ENCODE data around the gene RBMS3.
"Not testable (repeated sequence)": the region's sequence is repeated elsewhere in the genome, so short reads cannot be mapped to it uniquely, and the experiment has no call there.

RBMS3 gene

DNA sequence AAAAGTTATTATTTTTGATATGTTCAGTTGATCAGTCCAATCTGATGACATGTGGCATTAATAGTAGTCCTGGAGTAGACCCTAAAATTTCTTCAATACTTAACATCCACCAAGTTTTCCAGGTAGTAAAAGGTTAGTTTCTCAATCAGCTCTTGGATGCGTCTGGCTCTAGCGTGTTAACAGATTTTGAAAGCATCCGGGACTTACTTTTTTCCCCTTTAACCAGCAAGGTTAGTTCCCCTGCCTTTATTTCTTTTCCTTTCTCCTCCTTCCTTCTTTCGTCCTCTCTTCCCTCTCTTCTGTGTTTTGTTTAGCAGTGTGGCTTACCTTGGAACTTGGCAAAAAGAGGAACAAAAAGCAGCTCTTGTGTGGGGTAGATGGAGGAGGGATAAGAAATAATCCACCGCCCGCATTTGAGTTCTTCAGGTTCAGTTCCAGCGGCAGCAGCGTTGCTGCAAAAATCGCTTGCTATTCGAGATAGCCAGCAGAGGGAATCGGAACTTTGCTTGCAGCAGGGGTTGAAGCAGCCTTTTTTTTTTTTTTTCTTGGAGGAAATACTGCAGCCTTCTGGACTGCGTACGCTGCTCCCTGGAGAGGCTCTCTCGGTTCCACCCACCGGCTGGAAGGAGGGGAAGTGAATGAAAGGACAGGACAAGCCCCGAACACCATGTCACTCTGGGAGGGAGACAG, at the start of gene RBMS3:
Gene RBMS3, plus strand, starts transcription at position 668 of the 690 bp plus-strand sequence.
- peak; percentile 8 for DNase-seq

DNA sequence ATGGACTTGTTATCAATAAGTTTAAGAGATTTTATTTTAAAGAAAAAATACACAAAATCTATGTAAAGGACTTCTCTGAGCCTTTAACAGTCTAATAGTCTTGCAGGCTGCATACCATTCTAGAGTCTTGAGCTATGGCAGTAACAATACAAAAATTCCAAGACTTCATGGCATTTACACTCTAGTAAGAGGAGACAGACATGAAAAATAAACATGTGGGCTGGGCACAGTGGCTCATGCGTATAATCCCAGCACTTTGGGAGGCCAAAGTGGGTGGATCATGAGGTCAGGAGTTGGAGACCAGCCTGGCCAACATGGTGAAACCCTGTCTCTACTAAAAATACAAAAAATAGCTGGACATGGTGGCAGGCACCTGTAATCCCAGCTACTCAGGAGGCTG, 47.7 kb upstream of the RBMS3 start:
- DNase-seq = not testable (repeated sequence)

DNA sequence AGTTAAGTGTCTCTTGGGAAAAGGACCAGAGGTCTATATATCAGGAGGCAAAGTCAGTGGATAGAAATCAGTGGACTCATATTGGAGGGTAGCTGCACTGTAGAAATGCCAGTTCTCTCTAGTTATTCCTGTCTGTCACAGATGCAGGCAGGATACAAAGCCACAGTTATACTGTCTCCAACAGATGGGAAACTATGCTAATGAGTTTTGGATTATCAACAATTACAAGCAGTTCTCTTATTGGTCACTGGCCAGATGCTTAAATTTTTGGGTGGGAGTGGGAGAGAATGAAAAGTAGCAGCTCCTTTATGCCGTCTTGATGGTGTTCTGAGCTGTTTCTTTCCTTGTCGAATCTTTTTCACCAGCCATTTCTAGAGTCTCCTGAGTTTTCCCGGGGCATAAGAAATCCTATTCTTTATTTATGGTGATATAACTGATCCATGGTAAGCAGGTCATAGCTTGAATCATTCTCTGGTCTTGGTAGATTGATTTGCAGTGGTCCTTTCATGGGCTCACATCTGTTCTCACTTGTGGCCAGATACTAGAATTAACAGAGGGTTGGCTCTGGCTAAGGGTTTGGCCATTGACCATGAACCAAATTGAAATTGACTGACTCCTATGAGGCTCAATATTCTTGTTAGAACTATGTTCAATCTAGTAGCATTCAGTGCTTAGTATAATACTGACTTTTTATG, 44.6 kb upstream of the RBMS3 start:
- no peak for DNase-seq

DNA sequence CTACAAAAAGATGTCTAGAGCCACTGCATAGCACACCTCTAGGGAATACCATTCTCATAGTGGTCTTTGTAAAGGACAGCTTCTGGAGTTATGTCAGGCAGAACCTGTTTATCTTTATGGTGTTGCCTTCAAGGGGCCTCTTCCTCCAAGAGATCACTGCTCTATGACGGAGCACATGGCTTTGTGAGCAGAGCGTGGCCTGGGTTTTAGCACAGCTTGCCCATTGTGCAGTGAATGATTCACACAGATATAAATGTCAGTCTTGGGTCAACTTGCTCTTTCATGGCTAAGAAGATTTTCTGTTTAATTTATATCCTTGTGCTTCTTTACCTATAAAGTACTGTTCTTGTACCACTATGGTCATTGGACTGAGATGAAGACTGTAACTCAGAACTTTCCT, 41.5 kb upstream of the RBMS3 start:
- DNase-seq = no peak

DNA sequence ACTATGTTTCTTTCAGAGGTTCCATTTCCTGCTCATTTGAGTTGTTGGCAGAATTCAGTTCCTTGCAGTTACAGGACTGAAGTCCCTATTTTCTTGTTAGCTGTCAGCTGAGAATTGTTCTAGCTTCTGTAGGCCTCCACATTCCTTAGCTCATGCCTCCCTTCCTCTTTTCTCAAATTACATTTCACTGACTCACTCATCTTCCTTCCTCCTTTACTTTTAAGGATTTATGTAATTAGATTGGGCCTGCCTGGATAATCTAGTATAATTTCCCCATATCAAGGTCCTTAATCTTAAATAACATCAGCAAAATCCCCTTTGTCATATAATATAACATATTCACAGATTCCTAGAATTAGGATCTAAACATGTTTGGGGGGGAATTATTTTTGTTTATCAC, 40.6 kb upstream of the RBMS3 start:
- no peak for DNase-seq

DNA sequence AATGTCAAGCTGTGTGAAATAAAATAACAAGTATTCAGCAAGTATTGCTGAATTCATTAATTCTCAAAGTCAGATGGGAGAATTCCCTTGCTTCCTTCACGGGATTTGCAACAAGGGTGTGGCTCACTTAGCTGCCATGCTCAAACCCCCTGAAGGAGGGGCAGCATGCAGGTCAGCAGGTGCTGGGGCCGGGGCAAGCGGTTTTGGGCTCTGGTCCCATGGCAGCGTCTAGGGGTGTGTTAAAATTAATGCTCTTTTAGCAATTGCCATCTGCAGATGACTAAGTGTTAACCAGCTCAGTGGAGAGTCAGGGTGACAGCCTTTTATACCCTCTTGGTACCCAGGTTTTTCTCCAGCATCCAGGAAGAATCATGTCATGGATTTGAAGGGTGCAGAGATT, 40.0 kb upstream of the RBMS3 start:
- no peak for DNase-seq

DNA sequence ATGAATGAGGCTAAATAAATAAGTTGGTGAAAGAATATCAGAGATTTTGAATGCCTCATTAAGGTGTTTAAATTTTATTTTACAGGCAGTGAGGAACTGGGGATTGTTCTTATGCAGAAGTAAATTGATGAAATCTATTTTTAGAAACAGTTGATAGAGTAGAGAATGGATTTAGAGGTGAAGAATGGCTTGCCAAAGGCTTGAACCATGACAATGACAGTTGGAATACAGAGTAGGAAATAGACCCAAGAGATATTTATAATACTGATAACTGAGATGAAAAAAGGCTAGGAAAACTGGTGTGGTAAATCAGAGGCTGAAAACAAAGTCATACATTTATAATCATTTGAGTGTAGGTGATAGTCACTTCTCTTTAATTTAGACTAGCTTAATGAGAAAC, 39.0 kb upstream of the RBMS3 start:
- DNase-seq = no peak

DNA sequence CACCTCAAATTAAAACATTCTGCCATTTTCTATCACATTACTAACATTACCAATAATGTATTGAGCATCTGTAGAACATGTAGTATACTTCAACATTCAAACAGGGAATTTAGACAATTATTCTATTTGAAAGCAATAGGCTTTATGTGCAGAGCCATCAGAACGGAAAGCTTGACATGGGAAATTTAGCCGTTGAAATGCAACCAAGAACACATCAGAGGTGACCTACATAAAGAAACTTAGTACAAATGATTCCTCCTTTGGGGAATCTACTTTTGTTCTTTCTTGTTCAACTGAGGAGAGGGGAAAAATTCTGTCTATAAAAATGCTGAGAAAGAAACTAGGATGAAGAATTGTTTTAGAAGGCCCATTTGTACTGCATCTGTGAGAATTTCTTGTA, 38.6 kb upstream of the RBMS3 start:
- no peak for DNase-seq

DNA sequence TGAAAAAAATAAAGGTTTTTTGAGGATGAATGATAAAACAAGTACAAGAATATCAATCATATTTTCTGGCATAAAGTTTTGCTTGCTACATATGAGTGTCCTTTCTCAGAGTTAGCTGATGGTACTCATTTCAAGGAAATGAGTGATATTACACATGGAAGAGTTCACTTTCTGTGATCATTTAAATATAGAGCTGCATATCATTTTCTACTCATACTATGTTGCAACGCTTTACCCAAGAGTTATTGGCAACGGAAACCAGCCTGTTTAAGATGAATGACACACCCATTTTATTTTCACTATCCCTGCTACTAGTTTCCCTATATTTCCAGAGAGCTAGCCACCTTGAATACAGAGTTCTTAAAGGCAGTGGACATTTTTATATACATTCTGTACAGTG, 35.4 kb upstream of the RBMS3 start:
- DNase-seq = no peak

DNA sequence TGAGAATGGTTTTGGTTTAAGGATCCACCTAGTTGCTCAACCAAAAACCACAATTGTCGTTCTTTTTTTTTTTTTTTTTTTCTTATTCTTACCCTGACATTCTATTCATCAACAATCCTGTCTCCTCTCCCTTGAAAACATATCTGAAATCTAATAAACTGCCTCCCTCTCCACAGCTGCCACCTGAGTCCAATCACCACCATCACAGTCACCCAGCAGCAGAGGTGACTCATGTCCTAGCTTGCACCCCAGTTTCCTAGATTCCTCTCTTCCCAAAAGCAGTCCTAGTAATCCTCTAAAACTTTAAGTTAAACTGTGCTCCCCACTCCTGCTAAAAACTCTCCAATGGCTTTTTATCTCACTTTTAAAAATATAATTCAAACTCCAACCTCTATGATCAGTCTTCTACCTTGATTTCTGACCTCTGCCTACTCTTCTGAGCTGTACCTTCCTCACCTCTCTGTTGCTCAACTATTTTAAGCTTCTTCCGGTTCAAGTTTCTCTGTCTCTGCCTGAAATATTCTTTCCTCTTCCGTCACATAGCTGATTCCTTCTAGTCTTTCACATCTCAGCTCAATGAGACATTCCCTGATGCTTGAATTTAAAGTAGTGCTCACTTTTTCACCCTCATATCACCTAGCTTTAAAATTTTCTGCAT, 33.7 kb upstream of the RBMS3 start:
- DNase-seq = no peak

DNA sequence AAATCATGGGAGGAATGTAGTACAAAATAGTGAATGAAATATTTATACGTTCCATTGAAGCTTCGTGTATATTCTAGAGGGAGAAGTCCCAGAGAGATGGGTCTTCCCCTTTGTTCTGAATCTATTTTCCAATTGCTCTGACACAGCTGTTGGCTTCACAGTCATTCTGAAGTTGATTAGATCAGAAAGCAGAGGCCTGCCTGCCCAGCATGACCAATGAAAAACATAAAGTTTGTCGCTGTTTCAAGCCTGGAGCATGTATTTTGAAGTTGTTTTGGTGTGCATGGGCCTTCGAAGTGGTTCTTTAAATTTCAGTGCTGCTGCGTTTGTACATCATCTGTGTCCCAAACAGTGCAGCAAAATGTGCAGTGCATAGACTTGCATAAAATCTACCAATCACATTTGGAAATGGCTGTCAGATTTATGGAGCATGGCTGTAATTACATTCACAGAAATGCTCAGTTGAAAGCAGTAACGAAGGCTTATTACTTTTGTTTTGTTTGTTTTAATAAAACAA, 31.0 kb upstream of the RBMS3 start:
- no peak for DNase-seq

DNA sequence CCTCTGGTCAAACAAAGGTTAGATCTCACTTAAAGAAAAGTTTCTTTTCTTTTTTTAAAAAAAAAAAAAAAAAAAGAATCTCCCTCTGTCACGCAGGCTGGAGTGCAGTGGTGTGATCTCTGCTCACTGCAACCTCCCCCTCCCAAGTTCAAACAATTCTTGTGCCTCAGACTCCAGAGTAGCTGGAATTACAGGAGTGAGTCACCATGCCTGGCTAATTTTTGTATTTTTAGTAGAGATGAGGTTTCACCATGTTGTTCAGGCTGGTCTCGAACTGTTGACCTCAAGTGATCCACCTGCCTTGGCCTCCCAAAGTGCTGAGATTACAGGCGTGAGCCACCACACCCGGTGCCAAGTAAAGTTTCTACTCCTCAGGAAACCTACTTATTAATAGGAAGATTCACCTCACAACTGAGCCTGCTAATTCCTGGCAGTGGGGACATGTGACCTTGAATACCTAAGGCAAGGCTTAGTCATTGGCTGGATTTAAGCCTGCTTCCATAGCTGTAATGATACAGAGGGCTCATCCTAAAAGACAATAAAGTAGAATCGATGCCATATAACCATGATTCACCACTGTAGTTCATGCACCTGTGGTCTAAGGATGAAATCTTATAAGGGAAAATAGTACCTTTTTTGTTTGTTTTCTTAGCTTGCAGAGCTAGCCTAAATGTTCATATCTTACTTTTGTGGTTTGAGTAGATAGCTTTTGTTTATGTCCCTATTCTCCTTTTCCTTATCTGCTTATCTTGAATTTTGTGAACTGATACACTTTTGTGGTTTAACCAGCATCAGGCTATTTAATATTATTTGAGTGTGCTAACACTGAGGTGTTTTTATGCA, 24.8 kb upstream of the RBMS3 start:
- no peak for DNase-seq

DNA sequence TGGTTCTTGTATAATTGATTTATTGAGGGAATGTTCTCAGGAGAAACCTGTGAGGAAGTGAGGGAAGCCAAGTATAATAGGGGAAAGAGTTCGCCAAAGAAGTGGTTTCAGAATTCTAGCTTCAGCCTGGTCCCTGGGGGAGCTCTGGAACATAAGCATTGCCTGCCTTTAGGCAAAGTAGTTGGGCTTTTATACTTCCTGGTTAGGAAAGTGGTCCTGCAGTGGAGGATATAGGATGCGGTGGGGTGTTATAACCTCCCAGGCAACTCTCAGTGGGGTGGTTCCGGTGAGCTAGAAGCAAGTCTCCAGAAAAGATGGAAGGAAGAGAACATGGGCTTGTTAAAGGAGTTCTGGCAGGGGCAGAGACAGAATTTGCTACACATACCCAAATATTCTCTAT, 22.7 kb upstream of the RBMS3 start:
- no peak for DNase-seq

DNA sequence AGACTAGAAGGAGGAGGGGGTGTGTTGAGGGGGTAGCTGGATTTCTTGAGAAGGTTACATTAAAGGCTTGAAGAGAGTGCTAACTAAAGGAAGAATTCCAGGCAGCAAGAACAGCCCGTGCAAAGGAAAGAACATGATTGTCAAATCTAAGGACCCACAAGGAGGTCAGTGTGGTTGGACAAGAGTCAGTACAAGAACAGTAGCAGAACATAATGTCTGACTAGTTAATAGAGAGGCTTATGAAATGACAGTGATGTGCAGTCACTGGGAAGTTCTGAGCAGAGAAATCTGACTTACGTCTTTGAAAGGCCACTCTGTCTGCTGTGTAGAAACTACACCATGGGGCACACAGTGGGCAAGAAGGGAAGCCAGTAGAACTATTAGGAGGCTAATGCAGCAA, 19.8 kb upstream of the RBMS3 start:
- DNase-seq = no peak

DNA sequence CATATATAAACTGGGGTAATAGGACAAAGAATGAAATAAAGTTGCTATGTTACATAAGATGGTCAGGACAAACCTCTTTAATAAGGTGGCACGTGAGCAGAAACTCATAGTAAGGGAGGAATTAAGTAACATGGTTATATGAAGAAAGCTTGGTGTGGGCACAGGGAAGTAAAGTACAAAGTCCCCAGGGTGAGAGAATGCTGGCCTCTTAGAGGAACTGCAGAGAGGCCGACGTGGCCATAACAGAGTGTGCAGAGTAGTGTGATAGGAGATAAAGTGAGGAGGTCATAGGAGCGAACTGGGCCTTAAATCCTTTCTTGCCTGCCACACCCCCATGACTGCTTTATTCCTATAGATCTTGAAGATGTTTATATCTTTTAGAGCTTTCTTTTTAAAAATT, 17.4 kb upstream of the RBMS3 start:
- no peak for DNase-seq

DNA sequence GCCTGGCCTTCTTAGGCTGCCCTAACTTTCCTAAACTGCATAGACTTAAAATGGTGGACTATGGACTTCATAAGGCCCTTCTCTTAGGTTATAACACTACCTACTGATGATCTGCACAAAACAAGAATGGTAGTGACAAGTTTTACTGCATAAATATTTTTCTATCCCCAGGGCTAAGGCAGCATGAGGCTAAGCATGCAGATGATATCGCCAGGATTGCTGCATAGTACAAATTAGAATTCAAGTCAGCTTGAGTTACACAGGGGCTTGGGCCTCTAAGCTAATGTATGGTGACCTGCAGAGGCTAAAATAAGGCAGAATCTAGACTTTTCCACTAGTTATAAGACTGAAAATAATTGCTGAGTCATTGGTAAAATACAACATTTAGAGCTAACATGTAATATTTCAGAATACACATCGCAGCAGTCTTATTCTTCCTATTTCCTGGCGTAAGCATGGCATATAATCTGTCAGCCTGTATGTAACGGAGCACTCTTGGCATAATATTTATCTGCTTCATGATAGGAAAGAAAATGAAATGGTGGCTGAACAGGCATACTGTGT, 15.3 kb upstream of the RBMS3 start:
- no peak for DNase-seq

DNA sequence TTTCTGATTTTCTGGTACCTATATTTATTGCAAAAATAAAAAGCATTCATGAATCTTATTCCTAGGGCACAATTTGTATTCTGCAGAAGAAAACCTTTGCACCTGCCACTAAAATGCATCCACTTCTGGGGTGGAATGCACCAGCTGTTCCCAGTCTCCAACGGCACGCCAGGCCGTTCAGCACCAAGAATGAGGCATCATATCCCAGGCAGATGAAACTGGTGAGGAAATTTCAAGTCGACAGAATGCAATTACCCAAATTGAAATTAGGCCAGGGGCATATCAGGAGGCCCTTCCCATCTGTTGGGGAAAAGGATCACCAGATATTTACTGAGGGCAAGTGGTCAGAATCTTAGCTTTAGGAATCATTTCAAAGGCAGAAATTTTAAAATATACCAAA, 13.6 kb upstream of the RBMS3 start:
- no peak for DNase-seq

DNA sequence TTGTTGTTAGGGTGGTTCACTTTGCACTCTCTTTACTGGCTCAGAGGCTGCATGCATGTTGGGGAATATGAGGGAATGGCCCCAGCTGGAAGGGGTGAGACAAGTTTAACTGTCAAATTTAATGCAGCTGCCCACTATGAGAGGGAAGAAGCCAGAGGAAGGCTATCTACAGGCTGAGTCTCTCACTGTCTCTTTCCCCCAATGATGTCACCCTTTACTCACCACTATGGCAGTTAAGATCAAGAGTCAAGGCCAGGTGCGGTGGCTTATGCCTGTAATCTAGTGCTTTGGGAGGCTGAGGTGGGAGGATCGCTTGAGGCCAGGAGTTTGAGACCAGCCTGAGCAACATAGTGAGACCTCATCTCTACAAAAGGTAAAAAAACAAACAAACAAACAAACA, 12.2 kb upstream of the RBMS3 start:
- no peak for DNase-seq

DNA sequence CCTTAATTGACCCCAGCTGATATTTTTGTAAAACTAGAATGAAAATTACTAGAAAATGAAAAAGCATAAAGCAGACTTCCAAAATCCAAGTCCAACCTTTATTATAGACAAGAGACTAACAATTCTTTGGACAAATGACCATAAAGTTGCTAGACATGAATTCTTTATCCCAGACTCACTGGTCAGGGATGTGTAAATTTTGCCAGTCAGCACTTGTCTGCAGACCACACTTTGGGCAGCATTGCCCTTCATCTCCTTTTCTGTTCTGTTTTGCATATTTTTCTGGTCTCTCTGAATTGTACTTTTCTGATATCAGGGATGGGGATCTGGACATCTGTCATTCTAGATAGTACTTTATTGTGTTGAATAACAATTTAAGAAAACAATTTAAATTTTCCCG, 10.1 kb upstream of the RBMS3 start:
- no peak for DNase-seq

DNA sequence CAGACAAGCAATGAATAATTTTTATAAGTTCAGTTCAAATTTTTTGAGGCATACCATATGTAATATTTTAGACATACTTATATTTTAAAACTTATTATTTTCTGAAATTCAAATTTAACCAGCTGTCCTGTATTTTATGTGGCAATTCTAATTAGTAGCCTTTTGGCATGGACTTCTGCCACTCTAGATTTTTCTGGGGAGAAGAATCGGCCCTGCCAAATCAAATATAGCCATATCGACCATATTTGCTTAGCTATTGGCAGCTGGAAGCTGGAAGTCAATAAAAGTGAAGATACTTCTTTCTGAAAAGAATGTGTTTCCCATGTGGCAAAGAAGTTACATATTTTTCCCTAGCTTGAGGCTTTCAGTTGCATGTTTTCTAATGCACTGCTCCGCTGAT, 9.4 kb upstream of the RBMS3 start:
- no peak for DNase-seq

DNA sequence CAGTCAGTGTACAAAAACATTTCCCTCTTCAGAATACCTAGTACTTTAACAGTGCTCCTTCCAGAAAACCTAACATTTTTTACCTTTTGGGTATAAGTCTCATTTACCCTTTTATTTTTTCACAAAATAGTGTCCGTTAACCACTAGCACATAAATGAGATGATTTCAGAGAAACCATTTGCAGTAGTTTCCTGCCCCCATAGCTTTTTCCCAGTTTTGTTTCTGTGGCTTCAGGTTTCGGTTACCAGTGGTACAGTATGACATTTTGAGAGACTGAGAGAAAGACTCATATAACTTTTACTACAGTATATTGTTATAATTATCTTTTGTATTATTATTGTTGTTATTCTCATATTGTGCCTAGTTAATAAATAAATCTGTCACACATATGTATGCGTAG, 6.2 kb upstream of the RBMS3 start:
- DNase-seq = no peak

DNA sequence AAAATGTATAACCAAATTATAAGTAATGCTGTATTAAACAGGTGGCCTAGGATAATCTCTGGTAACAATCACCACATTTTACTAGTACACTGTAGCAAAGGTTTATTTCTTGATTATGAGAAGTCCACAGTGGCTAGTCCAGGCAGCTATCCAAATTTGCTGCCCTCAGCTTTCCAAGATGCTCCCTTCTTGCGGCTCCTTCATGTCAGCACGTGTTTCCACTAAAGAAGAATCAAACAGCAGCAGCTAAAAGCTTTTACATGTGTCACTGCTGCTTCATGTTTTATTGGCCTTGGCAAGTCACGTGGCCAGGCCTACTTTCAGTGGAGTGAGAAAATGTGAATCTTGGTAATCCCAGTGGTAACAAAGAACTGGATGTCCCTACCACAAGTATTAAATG, 5.6 kb upstream of the RBMS3 start:
- no peak for DNase-seq

DNA sequence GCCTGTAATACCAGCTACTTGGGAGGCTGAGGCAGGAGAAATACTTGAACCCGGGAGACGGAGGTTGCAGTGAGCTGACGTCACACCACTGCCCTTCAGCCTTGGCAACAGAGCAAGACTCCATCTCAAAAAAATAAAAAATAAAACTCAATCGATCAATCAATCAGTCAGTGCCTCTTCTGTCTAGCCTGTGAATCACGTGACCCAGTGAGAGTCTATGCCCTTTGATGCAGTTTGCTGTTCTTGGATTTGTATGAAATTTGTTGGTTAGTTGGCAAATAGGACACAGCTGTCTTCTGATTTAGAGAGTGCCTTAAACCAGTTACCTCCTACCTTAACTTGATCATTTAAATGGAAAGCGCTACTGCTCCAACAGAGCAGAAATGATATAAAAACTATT, 3.6 kb upstream of the RBMS3 start:
- no peak for DNase-seq

All from CD4-positive, alpha-beta T cell treated with Interleukin-4 for 4 hours (primary cell).